Smooth muscle cell (in vitro differentiated cells): ENCODE results near the gene SMURF1. TPM values are rescaled to one million over a fixed set of nuclear protein-coding genes. Genes with fewer than 3 reads are reported as not detected.
"Not testable (repeated sequence)": the region's sequence is repeated elsewhere in the genome, so short reads cannot be mapped to it uniquely, and the experiment has no call there.

ENCODE experiments used
- DNase-seq: peaks from one replicate; lab custom pipeline; 2025; ENCODE audit not compliant: unreplicated experiment; lab: John Stamatoyannopoulos, UW
- H2AFZ ChIP-seq: fragments of 200-600 bp; sonication (generic); 2 replicates; pipeline ENCODE4 v1.6.0; 2016; ENCODE audit warnings: antibody characterized with exemption, low read depth, mild to moderate bottlenecking
- H3F3A ChIP-seq: fragments of 200-600 bp; sonication (generic); 2 replicates; pipeline ENCODE4 v1.6.0; 2017; ENCODE audit warnings: antibody characterized with exemption, low read depth
- H3K27ac ChIP-seq: fragments of 200-600 bp; sonication (generic); 2 replicates; pipeline ENCODE4 v1.5.1; 2016; ENCODE audit warnings: low read depth, mild to moderate bottlenecking
- H3K27me3 ChIP-seq: fragments of 200-600 bp; sonication (generic); 2 replicates; pipeline ENCODE4 v1.6.1; 2016; ENCODE audit warnings: low read depth, mild to moderate bottlenecking
- H3K36me3 ChIP-seq: fragments of 200-600 bp; sonication (generic); 2 replicates; pipeline ENCODE4 v1.5.1; 2016; ENCODE audit warnings: low read depth
- H3K4me1 ChIP-seq: fragments of 200-600 bp; sonication (generic); 2 replicates; pipeline ENCODE4 v1.5.1; 2016; ENCODE audit warnings: low read depth
- H3K4me2 ChIP-seq: fragments of 200-600 bp; sonication (generic); 2 replicates; pipeline ENCODE4 v1.6.0; 2016; ENCODE audit warnings: mild to moderate bottlenecking
- H3K4me3 ChIP-seq: fragments of 200-600 bp; sonication (generic); 2 replicates; pipeline ENCODE4 v1.5.1; 2016; ENCODE audit warnings: mild to moderate bottlenecking
- H3K79me2 ChIP-seq: fragments of 200-600 bp; sonication (generic); 2 replicates; pipeline ENCODE4 v1.6.0; 2016; ENCODE audit warnings: low read depth, mild to moderate bottlenecking
- H3K9ac ChIP-seq: fragments of 200-600 bp; sonication (generic); 2 replicates; pipeline ENCODE4 v1.6.0; 2016; ENCODE audit warnings: low read depth
- H3K9me3 ChIP-seq: fragments of 200-600 bp; sonication (generic); replicated peaks from 2 replicates; pipeline ENCODE4 v1.5.1; 2016; ENCODE audit warnings: low read depth
- H4K20me1 ChIP-seq: fragments of 200-600 bp; sonication (generic); 2 replicates; pipeline ENCODE4 v1.6.0; 2016; ENCODE audit warnings: low read depth
- CTCF ChIP-seq: fragments of 200-600 bp; sonication (generic); IDR thresholded peaks from 2 replicates; pipeline ENCODE4 v1.5.1; 2017; ENCODE audit warnings: borderline replicate concordance, mild to moderate bottlenecking, antibody characterized with exemption; ENCODE audit not compliant: insufficient read depth, poor library complexity, severe bottlenecking
- WGBS: methylation state at CpG from one replicate; pipeline ENCODE4 v1.1.7; 2016; ENCODE audit warnings: low lambda C conversion rate; 5-methylcytosine and 5-hydroxymethylcytosine counted together
- polyA plus RNA-seq: library from polyadenylated mRNA; unstranded; fragments of >200 nt; fragmentation: Nextera tagmentation; extraction: Ambion mirVana; gene quantifications from 2 replicates; pipeline ENCODE4 v1.2.1, GENCODE V29; 2016
- total RNA-seq: library from RNA; depleted of rRNA; stranded (reverse); fragments of >200 nt; gene quantifications from 2 replicates; pipeline ENCODE4 v1.2.3, GENCODE V29; 2014

SMURF1 gene
- total and polyA plus RNA-seq, 2 experiments from 2014 or later = 17.5 to 28.5 TPM

DNA sequence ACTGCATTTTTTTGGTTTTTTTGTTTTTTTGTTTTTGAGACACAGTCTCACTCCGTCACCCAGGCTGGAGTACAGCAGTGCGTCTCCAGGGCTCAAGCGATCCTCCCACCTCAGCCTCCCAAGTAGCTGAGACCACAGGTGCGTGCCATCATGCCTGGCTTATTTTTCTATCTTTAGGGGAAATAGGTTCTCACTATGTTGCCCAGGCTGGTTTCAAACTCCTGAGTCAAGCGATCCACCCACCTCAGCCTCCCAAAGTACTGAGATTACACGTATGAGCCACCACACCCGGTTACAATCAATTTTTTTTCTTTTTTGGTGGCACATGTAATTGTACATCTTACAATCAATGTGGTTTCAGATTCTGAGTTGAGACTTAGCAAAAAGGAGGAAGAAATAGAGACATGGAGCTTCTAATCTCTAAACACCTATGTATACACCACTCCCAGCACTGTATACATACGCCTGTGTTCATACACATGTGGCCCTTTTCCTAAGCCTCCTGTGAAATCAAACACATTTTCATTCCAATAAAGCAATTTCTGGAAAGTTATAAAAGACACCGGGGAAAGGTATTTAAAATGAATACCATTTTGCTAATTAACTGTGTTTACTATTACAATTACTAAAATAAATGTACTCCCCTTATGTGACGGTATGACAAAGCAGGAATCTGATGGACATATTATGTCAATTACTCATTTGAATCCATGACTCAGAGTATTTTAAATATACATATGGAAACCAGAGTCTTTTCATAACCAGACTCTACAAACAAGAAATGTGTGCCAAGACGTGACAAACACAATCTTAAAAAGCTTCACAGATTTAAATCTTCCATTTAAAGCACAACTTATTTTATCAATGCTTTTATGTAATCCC is 40.9 kb downstream of the SMURF1 start:
- no peaks in the 10 kb centered on the region for H3K9me3 ChIP-seq
- H3K27ac ChIP-seq = peak overlapping the region; percentile 64
- H2AFZ ChIP-seq = no peak overlapping the region
- WGBS = 76% methylated on average over 11 of the region's 11 CpGs
- DNase-seq = no peak
- H3K9ac ChIP-seq = peak overlapping the region; percentile 28
- H3K4me1 ChIP-seq = peaks cover 16% of the 10 kb centered on the region
- H3K4me2 ChIP-seq = peak overlapping the region; percentile 57
- no peaks in the 10 kb centered on the region for H3K27me3 ChIP-seq
- peaks cover 5% of the 10 kb centered on the region for H3F3A ChIP-seq
- peaks cover 78% of the 10 kb centered on the region for H4K20me1 ChIP-seq
- no peaks in the 10 kb centered on the region for H3K36me3 ChIP-seq
- no peak for TF ChIP-seq CTCF
- no peak overlapping the region for H3K4me3 ChIP-seq
- peaks cover 100% of the 10 kb centered on the region for H3K79me2 ChIP-seq

- Histone ChIP-seq H4K20me1 (peaks cover 75% of the 10 kb centered on the region), H3K27ac (peak overlapping the region; percentile 64)
Measured at GRCh38 chr7:99102361-99102760, 41.5 kb downstream of the SMURF1 start.

DNA sequence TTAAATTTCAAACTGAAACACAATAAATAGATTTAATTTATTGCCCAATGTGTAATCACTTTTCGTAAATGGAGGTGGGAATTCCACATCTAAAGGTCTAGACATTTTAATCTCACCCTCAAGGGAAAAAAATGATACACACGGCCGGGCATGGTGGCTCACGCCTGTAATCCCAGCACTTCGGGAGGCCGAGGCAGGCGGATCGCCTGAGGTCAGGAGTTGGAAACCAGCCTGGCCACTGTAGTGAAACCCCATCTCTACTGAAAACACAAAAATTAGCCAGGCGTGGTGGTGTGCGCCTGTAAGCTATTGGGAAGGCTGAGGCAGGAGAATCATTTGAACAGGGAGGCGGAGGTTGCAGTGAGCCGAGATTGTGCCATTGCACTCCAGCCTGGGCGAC is 42.4 kb downstream of the SMURF1 start:
- 89% methylated on average over 13 of the region's 13 CpGs for WGBS
- not testable (repeated sequence) for H3K27me3 ChIP-seq, H3K9ac ChIP-seq, H2AFZ ChIP-seq, H3K9me3 ChIP-seq, H3K36me3 ChIP-seq, H3F3A ChIP-seq, DNase-seq, H3K4me2 ChIP-seq, H3K4me3 ChIP-seq, H3K27ac ChIP-seq, H3K4me1 ChIP-seq
- Histone ChIP-seq H3K79me2 (peaks cover 100% of the 10 kb centered on the region), H4K20me1 (peaks cover 75% of the 10 kb centered on the region)

More at GRCh38 chr7:99102361-99102760, 41.5 kb downstream of the SMURF1 start:
- peaks cover 5% of the 10 kb centered on the region for H3F3A ChIP-seq
- H3K4me3 ChIP-seq = no peak overlapping the region
- H3K36me3 ChIP-seq = no peaks in the 10 kb centered on the region
- 63% methylated on average over 1 of the region's 1 CpG for WGBS
- no peak for TF ChIP-seq CTCF
- no peaks in the 10 kb centered on the region for H3K27me3 ChIP-seq
- H3K4me1 ChIP-seq = peaks cover 14% of the 10 kb centered on the region
- DNase-seq = no peak
- H3K79me2 ChIP-seq = peaks cover 100% of the 10 kb centered on the region
- no peak overlapping the region for H3K4me2 ChIP-seq
- H2AFZ ChIP-seq = no peak overlapping the region
- no peak overlapping the region for H3K9ac ChIP-seq
- H3K9me3 ChIP-seq = no peaks in the 10 kb centered on the region

- Histone ChIP-seq H3K4me1 (peaks cover 4% of the 10 kb centered on the region), H2AFZ (no peak overlapping the region), H3K9ac (no peak overlapping the region), H3K27me3 (no peaks in the 10 kb centered on the region), H3K36me3 (no peaks in the 10 kb centered on the region), H3K4me2 (no peak overlapping the region), H3F3A (peaks cover 5% of the 10 kb centered on the region), H4K20me1 (peaks cover 75% of the 10 kb centered on the region), H3K79me2 (peaks cover 100% of the 10 kb centered on the region), H3K9me3 (no peaks in the 10 kb centered on the region), H3K27ac (peak overlapping the region; percentile 44), H3K4me3 (no peak overlapping the region)
- DNase-seq = no peak
- no peak for TF ChIP-seq CTCF
- 60% methylated on average over 6 of the region's 6 CpGs for WGBS
Measured at GRCh38 chr7:99099499-99100077, 44.3 kb downstream of the SMURF1 start.
